HEK293T (cell line): ENCODE measurements around the gene DNAH17.

Source experiments
- ARNT ChIP-seq: fragments of 450-650 bp; IDR thresholded peaks from 2 replicates; pipeline ENCODE4 v1.6.1; 2017; ENCODE audit warnings: mild to moderate bottlenecking
- CTBP1 ChIP-seq: fragments of 450-650 bp; IDR thresholded peaks from 2 replicates; pipeline ENCODE4 v1.6.1; 2016; ENCODE audit warnings: borderline replicate concordance
- HDGF ChIP-seq: fragments of 450-650 bp; IDR thresholded peaks from 2 replicates; pipeline ENCODE4 v1.6.1; 2017; ENCODE audit warnings: antibody characterized with exemption, borderline replicate concordance
- NFRKB ChIP-seq: fragments of 450-650 bp; IDR thresholded peaks from 2 replicates; pipeline ENCODE4 v1.6.1; 2016; ENCODE audit warnings: mild to moderate bottlenecking, moderate library complexity
- SP1 ChIP-seq: fragments of 450-650 bp; IDR thresholded peaks from 2 replicates; pipeline ENCODE4 v1.6.1; 2017
- ZNF384 ChIP-seq: fragments of 450-650 bp; IDR thresholded peaks from 2 replicates; pipeline ENCODE4 v1.6.1; 2016

- TF ChIP-seq NFRKB, result no peak
- TF ChIP-seq ARNT, result no peak
- TF ChIP-seq ZNF384, result no peak
- no peak for TF ChIP-seq CTBP1
- no peak for TF ChIP-seq SP1
- no peak for TF ChIP-seq HDGF
Observed at GRCh38 chr17:78616946-78617345, 39.8 kb upstream of the DNAH17 start.
